HG03064 (cell line): ENCODE results near the gene ANKHD1.

Experiments used
- ATAC-seq: cut with Tn5 transposase; IDR thresholded peaks from one replicate; pipeline ENCODE4 v1.9.1; 2021; ENCODE audit warnings: low read depth; ENCODE audit not compliant: unreplicated experiment

Gene ANKHD1

DNA sequence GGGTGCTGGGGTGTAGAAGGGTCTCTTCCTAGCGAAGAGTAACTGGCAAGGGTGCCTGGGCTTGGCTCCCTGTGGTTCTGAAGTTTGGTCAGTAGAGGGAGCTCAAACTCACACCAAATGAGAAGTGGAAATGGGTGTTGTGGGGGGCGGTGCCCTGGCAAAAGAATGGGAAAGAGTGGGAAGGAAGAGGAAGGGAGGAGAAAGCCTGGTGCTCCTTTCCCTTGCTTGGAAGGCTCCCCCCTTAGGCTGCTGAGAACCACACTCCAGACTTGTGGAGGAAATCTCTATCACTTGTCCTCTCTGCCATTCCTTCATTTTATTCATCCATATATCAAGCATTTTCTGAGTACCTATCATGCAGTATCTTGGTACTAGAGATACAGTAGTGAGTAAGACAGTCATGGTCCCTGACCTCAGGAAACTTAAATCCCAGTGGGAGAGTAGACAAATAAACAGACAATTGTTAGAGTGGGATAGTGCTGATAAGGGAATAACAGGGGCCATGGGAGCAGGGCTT is 28.6 kb upstream of the ANKHD1 start:
- no peak for ATAC-seq

DNA sequence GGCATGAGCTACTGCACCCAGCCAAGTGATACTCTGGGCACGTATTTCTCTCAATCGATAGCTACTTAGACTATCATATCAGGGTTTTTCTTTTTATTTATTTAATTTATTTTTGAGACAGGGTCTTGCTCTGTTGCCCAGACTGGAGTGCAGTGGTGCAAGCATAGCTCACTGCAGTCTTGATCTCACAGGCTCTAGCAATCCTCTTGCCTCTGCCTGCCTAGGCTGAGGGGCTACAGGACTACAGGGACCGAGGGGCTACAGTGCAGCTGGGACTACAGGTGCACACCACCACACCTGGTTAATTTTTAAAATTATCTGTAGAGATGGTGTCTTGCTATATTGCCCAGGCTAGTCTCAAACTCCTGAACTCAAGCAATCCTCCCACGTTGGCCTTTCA is 20.3 kb upstream of the ANKHD1 start:
- ATAC-seq: no peak

DNA sequence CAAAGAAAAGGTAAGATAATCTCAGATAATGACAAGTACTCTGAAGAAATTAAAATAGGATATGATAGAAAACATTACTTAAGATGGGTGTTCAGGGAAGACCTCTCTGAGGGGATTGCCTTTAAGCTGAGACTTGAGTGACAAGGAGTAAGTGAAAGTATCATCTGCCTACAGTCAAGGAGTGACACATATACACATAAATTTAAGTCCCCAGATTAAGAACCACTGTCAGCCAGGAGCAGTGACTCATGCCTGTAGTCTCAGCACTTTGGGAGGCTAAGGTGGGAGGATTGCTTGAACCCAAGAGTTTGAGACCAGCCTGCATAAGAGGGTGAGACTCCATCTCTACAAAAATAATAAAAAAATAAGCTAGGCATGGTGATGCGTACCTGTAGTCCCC is 19.7 kb upstream of the ANKHD1 start:
- ATAC-seq: no peak

GRCh38 chr5:140382866-140383265 is 18.8 kb upstream of the ANKHD1 start:
- ATAC-seq: no peak

DNA sequence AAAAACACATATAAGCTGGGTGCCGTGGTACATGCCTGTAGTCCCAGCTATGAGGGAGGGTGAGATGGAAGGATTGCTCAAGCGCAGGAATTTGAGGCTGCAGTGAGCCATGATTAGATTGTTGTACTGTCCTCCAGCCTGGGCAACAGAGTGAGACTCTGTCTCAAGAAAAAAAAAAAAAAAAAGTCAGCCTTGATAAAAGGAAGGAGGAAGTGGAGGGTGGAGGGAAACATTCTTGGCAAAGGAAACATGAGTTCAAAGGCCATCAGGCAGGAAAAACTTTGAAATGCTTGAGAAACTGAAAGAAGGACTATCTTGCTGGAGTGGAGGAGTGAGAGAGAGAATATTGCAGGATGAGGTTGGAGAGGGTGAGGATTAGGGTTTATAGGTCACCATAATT is 18.3 kb upstream of the ANKHD1 start:
- ATAC-seq: no peak

GRCh38 chr5:140388052-140388451 is 13.6 kb upstream of the ANKHD1 start:
- no peak for ATAC-seq

GRCh38 chr5:140391312-140391711 is 10.3 kb upstream of the ANKHD1 start:
- no peak for ATAC-seq

DNA sequence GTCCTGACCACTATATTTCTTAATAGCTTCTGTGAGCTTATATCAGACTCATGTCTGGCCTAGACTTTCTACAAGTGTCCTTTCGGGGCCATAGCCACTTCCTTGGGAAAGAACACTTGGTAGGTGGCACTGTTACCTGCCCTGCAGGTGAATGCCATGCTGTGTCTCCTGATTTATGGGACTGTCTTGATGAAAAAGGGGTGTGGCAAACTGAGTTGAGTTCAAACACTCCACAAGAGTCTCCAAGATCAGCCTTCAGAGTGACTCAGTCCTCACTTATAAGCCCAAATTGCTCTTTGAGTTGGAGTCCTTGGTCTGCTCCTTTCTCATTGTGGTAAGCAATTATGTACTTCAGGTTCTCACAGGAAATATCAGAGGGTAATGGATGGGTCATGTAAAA is 9.9 kb upstream of the ANKHD1 start:
- ATAC-seq: no peak

DNA sequence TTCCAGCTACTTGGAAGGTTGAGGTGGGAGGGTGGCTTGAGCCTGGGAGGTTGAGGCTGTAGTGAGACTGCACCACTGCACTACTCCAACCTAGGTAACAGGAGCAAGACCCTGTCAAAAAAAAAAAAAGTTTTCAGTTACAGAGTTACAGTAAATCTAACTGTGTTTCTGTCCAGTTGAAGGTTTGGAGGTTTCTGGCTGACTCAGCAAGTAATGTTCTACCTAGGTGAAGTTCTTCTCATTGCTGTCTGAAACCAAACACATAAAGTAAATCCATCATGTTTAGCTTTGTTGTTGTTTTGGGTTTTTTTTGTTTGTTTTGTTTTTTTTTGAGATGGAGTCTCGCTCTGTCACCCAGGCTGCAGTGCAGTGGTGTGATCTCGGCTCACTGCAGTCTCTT is 7.9 kb upstream of the ANKHD1 start:
- ATAC-seq: no peak

GRCh38 chr5:140398379-140398811 is 3.2 kb upstream of the ANKHD1 start:
- no peak for ATAC-seq

- ATAC-seq: peak; percentile 1
Measured at GRCh38 chr5:140399979-140400729, 1.5 kb upstream of the ANKHD1 start.

DNA sequence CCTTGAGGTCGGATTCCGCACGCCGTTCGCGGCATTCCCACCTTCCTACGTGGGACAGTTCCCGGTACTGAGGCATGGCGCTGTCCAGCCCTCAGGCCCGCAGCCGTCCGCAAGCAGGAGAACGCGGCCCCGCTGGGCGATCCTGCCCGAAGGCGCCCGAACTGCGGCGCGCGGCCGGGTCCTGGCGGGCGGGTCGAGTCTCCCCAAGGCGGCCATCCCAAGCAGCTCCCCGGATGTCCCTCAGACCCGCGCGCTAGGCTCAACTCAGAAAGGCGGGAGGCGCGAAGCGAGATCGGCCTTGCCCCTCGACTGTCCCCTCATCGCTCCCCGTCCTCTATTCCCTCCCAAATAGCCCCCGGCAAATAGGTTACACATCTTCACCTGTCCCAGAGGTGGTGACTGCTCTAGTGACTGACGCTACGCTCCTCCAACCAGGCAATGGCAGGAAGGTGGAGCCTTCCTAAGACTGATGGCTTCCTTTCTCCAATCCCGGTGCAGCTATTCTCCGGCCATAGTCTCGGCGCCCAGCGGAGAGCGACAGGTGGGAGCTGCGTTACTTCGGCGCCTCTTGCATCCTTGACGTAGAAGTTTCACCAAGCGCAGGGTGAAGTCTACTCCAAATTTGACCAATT is 787 bp upstream of the ANKHD1 start:
- peak; percentile 70 for ATAC-seq

- ATAC-seq: peak; percentile 2
Measured at GRCh38 chr5:140402258-140403074, 833 bp downstream of the ANKHD1 start.

GRCh38 chr5:140403613-140404012 is 2.0 kb downstream of the ANKHD1 start:
- ATAC-seq: no peak

DNA sequence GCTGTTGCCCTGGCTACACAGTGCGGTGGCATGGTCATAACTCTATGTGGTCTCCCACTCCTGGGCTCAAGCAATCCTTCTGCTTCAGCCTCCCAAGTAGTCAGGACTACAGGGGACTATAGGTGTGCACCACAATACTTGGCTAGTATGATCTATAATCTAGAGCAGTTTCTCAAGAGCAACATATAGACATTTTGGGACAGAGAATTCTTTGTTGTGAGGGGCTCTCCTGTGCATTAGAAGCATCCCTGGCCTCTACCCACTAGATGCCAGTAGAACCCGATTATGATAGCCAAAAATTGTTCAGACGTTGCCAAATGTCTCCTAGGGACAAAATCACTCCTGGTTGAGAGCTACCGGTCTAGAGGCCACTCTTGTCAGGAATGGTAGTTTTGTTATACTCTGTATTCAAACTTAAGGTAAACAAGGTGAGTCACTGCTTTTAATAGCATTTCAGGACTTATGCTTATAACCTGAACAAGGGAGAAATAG is 7.2 kb downstream of the ANKHD1 start:
- ATAC-seq: no peak

DNA sequence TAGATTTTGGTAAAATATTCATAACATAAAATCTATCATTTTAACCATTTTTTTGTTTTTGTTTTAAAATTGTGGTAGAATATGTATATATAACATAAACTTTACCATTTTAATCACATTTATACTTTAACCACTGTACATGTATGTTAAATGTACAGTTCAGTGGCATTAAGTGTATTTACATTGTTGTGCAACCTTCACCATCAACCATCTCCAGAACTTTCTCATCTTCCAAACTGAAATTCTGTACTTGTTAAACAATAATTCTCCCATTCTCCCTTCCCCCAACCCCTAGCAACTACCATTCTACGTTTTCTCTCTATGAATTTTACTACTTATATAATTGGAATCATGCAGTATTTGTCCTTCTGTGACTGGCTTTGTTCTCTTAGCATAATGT is 11.6 kb downstream of the ANKHD1 start:
- ATAC-seq: no peak

DNA sequence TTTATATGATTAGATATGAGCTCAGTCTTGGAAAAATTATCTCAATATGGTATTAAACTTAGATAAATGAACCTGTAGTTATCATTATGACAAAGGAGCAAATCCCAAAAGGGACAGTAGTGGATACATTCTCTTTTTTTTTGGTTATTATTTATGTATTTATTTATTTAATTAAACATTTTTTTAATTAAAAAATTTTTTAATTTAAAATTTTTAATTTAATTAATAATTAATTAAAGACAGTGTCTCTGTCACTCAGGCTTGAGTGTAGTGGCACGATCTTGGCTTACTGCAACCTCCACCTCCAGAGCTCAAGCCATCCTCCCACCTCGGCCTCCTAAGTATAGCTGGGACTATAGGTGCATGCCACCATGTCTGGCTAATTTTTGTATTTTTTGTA is 15.6 kb downstream of the ANKHD1 start:
- no peak for ATAC-seq

DNA sequence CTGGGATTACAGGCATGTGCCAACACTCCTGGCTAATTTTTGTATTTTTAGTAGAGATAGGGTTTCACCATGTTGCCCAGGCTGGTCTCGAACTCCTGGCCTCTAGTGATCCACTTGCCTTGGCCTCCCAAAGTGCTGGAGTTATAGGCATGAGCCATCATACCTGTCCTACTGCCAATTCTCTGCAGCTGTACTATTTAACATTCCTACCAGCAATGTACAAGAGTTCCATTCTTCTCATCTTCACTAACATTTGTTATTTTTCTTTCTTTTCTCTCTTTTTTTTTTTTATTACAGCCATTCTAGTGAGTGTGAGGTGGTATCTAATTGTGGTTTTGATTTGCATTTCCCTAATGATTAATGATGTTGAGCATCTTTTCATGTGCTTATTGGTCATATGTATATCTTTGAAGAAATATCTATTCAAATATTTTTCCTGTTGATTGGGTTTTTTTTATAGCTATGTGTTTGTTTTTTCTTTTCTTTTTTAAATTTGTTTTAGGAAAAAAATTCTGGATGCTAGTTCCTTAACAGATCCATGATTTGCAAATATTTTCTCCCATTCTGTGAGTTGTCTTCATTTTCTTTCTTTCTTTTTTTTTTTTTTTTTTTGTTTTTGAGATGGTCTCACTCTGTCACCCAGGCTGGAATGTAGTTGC is 17.4 kb downstream of the ANKHD1 start:
- no peak for ATAC-seq

- ATAC-seq: no peak
Measured at GRCh38 chr5:140420226-140420570, 18.6 kb downstream of the ANKHD1 start.

GRCh38 chr5:140420665-140421361 is 19.2 kb downstream of the ANKHD1 start:
- no peak for ATAC-seq
